NCI-H345 treated with DMSO at 0.1 percent for 48 hours (cell line): ENCODE results near the gene VAV2.
"Not testable (repeated sequence)": the region's sequence is repeated elsewhere in the genome, so short reads cannot be mapped to it uniquely, and the experiment has no call there.

ENCODE experiments used
- DNase-seq: peaks from one replicate; lab custom pipeline; 2025; ENCODE audit not compliant: unreplicated experiment; lab: John Stamatoyannopoulos, UW

The VAV2 gene

DNA sequence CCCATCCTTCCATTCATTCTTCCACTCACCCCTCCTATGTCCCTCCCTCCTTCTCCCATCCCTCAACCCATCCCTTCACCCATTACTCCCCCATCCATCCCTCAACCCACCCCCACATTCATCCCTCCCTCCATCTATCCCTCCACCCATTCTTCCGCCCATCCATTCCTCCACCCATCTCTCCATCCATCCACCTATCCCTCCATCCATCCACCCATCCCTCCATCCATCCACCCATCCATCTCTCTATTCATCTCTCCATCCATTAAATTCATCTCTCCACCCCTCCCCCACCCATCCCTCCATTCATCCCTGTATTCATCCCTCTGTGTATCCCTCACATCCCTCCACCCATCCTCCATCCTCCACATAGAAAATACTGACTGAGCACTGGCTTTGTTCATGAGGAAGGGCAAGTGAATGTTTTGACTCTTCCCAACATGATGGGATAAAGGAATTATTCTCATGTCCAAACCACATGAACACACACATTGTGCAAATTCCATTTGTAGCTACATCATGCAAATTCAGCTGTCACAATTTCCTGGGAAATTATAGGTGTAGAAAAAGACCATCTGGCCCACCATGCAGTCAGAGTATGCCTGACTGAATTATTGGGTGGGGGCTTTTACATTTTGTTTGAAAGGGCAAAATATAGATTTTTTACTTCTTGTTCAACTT is 6.9 kb upstream of the VAV2 start:
- no peak for DNase-seq

DNA sequence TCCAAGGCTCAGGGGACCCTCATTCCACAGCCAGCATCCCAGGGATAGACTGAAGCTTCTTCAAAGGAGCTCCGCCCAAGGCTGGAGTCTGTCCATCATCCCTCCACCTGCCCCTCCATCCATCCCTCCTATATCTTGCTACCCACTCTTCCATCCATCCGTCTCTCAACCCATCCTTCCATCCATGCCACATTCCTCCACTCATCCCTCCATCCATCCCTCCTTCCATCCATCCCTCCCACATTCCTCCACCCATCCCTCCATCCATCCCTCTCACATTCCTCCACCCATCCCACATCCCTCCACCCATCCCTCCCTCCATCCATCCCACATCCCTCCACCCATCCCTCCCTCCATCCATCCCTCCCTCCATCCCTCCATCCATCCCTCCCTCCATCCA is 5.5 kb upstream of the VAV2 start:
- DNase-seq, result no peak

DNA sequence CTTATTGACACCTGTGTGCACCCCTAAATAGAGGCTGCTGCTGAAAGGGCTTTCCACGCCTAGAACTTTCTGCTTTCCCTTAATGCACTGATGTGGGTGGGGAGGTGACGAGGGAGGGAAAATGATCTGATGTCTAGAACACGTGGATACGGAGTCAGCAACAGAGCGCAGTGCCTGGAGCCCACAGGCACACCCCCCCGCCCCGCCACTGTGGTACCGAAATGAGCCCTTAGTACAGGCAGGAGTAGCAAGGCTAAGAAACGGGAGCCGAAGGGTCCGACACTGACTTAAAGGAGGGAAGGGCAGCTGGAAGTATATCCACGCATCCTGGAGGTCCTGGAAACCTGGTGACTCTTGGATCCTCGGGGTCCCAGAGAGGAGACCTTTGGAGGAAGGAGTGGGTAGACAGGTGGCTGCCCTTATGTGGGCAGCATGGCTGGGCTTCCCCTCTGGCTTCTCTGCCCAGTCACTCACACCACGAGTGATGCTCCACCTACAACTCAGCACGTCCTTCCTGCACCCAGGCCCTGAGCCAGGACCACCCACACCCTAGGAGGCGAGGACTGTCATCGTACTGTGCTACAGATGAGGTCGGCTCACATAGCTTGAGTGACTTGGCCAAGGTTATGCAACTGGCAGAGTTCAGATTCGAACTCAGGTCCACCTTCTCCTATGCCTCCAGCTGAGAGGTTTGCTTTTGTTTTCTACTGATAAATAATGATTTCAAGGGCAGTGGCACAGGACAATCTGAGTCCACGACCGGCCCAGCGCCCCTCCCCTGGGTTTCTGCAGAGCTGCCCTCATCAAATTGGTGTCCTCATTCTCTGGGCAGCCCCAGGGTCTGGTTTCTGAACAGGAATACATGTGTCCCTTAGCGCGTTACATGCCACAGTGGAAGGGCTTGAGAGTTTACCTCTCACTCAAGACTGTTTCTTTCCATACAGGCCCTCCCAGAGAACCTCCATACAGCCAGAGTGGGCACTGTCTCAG is 4.7 kb upstream of the VAV2 start:
- no peak for DNase-seq

DNA sequence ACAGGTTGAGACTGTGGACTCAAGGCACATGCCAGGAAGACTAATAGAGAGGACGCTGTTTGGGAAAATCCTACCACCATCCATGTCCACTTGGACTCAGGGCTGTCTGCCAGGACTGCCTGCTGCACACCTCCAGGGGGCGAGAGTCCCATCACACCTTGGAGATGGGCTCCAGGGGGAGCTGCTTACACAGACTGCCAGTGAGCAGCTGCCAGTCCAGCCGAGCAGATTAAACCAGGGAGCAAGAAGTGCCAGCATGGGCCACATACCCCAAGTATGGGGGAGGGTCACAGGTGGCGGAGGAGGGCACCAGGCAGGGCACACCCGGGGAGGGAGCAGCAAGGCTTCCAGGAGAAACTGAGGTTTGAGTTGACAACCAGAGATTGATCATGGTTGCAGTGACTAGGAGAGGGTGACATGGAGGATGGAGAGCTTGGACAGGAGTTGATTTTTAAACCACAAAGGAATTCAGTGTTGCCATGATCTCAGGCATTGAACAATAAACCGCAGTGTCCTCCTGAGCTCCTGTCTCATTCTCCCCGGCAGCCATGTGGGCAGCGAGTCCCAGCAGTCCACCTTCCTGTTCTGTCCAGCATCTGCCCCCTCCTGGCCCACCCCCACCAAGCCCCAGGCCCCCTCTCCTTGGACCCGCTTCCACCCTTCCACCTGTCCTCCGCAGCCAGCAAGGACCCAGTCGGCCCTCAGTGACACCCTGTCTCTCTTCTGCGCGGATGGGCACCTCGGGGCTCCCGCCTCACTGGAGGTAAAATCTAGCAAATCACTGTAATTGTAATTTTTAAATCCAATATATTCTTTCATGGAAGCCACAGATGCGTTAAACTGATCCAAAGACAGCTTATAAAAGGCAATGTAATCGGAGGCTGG is 3.1 kb upstream of the VAV2 start:
- no peak for DNase-seq

DNA sequence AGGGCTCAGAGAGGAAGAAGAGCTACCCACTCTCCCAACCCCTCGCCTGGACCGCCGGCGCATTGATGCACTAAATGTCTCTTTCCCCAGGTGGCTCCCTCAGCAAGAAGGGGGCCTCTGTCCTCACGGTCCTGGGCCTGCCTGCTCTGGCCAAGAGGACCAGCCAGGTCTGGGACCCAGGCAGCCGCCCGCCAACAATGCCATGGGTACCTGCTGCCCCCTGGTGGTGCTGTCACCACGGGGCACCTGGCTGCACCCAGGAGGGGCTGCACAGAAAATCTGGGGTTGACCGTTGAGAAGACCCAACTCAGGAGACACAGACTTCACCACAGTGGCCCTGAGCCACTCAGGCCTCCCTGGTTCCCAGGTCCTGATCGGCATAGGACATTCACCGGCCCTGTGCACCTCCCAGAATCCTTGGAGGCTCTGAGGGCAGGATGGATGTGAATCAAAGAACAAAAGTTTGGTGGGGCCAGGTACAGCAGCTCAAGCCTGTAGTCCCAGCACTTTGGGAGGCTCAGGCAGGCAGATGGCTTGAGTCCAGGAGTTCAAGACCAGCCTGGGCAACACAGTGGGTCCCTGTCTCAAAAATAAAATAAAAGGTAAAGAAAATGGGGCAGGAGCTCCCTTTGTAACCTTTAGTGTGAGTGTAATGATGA is 2.4 kb upstream of the VAV2 start:
- peak; percentile 56 for DNase-seq

DNA sequence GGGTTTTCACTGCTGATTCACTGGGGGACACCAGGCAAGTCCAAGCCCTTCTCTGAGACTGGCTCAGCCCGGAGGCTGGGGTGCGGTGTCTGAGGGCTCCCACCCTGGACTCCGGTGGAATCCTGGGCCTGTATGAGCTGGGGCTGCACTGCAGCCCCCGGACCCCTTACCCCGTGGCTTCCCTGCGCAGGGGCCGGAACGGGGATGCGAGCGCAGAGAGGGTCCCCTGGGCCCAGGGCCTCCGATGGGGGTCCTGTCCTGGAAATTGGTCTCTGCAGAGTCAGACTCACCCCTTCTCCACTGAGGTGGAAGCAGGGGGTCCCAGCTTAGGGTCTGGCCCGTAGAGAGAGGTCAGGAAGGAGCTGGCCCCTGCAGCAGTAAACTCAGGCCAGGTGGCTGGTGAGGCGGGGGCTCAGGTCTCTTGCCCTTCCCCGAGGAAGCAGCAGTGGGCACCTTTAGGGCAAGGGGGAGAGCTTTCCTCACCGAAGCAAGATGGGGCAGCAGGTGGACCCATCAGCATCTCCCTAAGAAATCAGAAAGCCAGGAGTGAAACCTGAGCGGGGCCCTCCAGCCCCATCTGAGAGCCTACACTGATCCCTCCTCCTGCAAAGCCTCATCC is 1.6 kb upstream of the VAV2 start:
- no peak for DNase-seq

DNA sequence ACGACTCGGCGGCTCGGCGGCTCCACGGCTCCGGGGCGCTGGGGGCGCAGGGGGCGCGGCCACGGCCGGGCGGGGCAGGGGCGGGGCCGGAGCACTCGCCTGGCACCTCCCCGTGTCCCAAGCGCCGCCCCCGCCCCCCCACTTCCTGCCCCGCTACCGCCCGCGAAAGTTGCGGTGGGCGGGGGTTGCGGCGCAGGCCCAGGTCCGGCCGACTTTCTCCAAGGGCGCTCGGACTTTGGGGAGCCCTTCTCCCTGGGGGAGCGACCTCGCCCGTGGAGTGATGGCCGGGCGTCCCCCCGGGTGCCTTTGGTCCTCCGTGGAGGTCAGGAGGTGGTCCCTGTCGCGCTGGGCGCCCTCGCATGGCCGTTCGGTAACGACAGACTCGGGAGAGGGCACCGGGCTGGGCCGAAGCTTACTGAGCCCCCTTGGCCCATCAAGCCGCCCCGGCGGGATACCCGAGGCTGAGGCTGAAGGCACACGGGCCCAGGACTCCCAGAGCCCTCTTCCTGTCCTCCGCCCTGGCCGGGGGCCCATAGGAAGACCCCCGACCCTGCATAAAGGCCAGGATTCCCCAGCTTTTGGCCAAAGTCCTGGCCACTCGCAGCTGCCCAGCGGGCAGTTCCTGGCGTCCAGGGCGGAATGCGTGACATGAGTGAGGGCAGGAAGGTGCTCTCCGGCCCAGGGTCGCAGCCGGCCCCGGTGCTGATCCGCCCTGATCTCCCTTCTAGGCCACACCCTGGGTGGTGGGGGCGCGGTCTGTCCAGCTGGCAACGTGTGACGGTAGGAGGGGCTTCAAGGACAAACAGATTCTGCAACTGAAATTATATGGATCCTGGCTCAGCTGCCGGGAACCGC is 883 bp upstream of the VAV2 start:
- peak; percentile 79 for DNase-seq

DNA sequence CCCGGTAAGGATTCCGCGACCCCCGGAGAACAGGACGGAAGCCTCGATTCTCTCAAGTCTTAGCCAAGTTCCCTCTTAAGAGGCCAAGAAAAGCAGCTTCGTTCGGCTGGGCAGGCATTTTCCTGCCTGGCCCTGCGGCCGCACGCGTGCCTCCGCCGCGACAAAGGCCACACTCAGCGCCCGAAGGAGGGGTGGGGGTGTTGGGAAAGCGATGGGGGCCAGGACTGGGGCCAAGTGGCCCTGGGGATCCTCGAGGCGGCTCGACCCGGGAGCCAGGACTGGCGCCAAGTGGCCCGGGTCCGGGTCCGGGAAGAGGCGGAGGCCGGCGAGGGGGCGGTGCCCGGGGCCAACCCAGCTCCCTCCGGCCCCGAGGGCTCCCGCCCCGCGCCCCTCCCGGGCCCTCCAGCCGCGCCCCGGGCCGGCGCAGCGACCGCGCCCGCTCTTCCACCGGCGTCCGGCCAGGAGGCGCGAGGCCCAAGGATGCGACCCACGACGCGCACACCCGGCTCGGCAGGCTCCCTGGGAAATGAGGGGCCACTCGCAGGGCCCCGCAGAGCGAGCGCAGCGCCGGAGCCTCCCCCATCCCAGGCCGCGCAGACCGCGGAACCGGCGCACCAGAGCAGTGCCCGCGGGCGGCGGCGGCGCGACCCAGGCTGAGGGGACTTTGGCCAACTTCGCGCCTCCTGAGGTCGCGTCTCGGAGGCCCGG is 756 bp downstream of the VAV2 start:
- no peak for DNase-seq

DNA sequence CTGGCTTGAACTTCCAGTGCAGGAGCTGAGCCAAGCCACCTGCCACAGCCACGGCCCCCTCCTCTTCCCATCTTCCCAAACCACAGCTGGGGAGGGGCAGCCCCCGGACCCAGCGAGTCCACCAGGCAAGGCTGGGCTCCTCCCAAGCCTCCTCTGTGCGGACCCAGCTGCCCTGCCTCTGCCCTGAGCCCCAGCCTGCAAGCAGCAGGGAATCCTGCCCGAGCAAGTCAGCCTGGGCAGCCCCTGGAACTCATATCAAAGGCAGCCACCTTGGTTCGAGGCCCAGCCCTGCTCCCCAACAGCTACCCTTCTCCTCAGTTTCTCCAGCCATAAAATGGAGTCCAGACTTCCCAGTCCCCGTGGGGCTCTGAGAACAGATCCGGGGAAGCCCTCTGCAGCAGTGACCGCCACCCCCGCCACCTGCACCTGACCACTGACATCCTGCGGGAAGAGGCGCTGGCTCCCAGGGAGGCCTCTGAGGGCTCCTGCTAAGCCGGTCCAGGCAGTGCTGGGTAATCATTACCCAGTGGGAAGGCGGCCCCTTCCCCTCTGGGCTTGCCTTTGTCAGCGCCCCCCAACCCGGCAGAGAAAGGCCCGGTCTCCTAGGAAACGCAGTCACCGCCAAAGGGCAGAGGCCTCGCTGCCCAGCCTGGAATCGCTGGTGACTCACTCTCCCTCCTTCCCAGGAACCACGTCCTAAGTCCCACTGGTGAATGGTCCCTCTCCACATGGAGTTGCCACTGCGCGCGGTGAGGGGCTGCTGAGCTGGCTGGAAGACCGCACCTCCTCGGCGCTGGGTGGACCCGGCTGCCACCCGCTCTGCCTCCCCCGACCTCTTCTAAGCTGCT is 1.5 kb downstream of the VAV2 start:
- DNase-seq, result no peak

DNA sequence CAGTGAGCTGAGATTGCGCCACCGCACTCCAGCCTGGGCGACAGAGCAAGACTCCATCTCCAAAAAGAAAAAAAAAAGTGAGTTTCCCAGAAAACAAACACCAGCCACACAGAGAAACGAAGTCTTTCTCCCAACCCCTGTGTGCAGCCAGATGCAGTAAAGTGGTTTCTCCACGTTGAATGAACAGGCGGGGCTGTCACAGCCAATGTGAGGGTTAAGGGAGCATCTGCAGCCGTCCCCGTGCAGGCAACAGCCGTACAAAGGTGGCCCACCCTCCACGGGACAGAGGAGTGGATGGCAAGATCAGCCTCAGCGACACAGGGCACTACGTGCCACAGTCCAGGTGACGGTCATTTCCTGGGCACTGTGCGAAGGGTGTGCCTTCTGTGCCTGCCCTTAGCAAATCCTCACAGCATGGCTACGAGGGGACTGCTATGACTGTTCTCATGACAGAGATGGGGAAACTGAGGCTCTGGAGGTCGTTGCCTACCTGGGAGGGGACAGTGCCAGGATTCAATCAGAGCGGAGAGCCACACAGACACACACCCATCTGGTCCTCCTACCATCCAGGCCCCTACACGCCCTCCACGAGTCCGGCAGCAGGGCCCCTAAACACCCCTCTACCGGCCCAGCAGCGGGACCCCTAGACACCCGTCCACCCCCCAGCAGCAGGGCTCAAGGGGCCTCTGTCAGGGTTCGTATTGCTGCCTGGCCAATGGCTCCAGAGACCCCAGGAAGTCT is 2.3 kb downstream of the VAV2 start:
- DNase-seq, result no peak

DNA sequence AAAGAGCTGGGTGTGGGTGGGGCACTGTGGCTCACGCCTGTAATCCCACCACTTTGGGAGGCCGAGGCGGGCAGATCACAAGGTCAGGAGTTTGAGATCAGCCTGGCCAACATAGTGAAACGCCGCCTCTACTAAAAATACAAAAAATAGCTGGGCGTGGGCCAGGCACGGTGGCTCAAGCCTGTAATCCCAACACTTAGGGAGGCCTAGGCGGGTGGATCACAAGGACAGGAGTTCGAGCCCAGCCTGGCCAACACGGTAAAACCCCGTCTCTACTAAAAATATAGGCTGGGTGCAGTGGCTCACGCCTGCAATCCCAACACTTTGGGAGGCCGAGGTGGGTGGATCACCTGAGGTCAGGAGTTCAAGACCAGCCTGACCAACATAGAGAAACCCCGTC is 3.4 kb downstream of the VAV2 start:
- DNase-seq, result not testable (repeated sequence)

DNA sequence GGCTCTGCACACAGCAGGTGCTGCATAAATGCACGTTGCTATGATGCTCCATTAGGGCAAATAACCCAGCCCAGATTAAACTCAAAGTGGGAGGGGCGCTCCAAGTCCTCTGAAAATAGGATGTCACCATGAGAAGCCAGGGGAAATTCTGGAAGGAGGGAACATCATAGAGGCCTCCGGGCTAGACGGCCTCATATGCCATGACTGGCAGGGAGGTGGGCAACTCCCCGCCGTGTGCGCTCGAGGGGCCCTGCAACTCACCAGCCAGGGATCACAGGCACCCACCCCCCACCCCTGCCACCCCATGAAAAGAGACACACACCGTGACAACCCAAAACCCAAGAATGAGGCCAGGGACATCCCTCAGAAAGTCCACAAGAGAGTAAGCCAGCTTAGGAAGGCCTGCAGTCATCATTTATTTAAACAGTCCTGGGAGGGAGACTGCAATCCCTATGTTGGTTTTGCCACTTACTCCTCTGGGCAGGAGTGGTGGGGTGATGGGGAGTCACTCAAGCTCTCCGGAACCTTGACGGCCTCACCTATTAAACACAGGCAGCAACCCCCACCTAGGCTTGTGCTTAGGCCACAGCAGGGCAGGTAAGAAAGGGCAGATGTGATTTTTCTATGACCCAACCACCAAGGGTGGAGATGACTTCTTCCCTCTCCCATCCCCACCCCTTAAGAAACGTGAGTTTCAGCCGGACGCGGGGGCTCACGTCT is 4.0 kb downstream of the VAV2 start:
- DNase-seq, result no peak

DNA sequence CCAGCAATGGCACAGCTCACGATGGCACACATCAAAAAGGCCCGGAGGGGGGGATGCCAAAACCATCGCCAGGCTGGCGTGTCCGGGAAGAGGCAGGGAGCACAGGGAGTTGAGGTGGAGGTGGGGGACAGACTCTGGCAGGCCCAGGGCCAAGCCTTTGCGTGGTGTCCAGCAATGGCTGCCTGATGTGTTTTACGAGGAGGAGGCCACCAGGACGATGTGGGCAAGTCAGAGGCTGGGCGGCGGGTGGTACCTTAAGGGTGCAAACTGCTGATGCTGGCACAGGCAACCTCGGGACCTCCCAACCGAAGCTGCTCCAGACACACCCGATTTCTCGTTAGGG is 4.7 kb downstream of the VAV2 start:
- DNase-seq, result no peak

DNA sequence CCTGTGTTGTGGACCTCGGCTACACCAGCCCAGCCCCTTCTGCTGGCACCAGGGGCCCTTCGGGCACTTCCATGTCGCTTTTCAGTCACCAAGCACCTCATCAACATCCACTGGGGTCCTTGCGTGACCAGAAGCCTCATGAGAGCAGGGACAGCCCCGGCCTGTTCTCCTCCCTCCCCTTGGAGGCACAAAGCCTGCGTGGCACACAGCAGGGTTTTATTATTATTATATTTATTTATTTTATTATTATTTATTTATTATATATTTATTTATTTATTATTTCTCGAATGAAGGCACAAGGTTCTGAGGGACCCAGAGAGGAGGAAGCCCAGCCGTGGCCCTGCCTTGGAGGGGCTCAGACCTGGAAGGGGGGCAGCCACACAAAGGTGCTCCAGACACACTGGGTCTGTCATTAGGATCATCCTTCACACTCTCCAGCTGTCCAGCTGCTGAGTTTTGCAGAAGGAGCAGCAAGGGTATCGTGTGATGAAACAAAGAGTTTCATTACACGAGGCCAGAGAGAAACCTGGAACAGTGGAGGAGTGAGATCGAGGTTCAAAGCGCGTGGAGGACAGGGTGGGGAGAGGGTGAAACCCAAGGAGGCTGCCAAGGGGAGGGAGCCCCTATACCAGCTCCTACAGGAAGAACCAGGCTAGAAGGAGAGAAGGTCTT is 5.2 kb downstream of the VAV2 start:
- DNase-seq, result no peak

DNA sequence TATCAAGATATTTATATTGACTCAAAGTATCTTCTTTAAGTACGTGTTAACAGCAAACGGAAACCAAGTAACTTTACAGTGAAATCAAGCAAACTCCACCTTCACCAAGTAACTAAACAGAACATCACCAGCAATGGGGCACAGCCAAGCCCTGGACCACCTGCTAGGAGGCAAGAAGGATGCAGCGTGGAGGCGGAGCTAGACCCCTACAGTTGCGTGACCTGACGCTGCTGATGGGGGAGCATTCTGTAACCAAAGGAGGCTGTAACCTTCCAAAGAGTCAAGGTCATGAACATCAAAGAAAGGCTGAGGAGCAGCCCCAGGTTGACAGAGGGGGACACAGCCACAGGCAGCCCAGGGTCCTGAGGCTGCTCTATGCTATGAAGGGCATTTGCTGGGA is 6.1 kb downstream of the VAV2 start:
- no peak for DNase-seq
